Stimulated activated CD8-positive, alpha-beta memory T cell treated with anti-CD3 and anti-CD28 coated beads, Interleukin-7, amount 100 ng/mL, for 48 hours (primary cell): Measurements from ENCODE around the gene MROH2B.

ENCODE experiments used
- DNase-seq, 2 donors: peaks; one replicate each; pipeline ENCODE4 v3.0.0-alpha.2; 2020; ENCODE audit warnings: low read depth in 1 of 2; ENCODE audit errors: extremely low read depth in 1 of 2

The MROH2B gene

GRCh38 chr5:40973364-40974004, 97.7 kb downstream of the MROH2B start:
- no peak for DNase-seq

- DNase-seq, result no peak
Observed at GRCh38 chr5:40972434-40972833, 98.7 kb downstream of the MROH2B start.

- no peak for DNase-seq
Observed at GRCh38 chr5:40962207-40962955, 108.8 kb downstream of the MROH2B start.

GRCh38 chr5:40960037-40960436, 111.1 kb downstream of the MROH2B start:
- DNase-seq, result no peak

GRCh38 chr5:40958811-40959210, 112.3 kb downstream of the MROH2B start:
- no peak for DNase-seq

- DNase-seq, result no peak
Observed at GRCh38 chr5:40957048-40957447, 114.1 kb downstream of the MROH2B start.

- no peak for DNase-seq
Observed at GRCh38 chr5:40955313-40955712, 115.8 kb downstream of the MROH2B start.
